Mucosa of descending colon (tissue), 3 donors: Measurements from ENCODE around the gene CLTRN. TPM values are rescaled to one million over a fixed set of nuclear protein-coding genes. Genes with fewer than 3 reads are reported as not detected.
"Not testable (repeated sequence)": the region's sequence is repeated elsewhere in the genome, so short reads cannot be mapped to it uniquely, and the experiment has no call there.

ENCODE experiments used
- ATAC-seq: fragments of 200-7000 bp; cut with Tn5 transposase; one replicate; pipeline ENCODE4 v1.9.1; 2020; ENCODE audit warnings: mild to moderate bottlenecking, moderate library complexity
- DNase-seq, 3 donors: peaks; one replicate each; pipeline ENCODE4 v3.0.0-alpha.2; 2020
- H3K36me3 ChIP-seq: fragments of 200-600 bp; one replicate; pipeline ENCODE4 v1.8.0; 2021; ENCODE audit warnings: low read depth, mild to moderate bottlenecking
- H3K4me1 ChIP-seq: fragments of 200-600 bp; one replicate; pipeline ENCODE4 v1.8.0; 2021; ENCODE audit warnings: low read depth, mild to moderate bottlenecking
- H3K4me3 ChIP-seq: fragments of 200-600 bp; one replicate; pipeline ENCODE4 v1.8.0; 2021; ENCODE audit warnings: mild to moderate bottlenecking
- H3K9me3 ChIP-seq: fragments of 200-600 bp; one replicate; pipeline ENCODE4 v1.8.0; 2021; ENCODE audit warnings: mild to moderate bottlenecking
- intact Hi-C, 2 donors: fragments of 100-400 bp; cut with DNase I in 1 of 2; cut with micrococcal nuclease in 1 of 2; formaldehyde crosslinking; loops; one replicate each; pipeline versions ENCODE4 v1.11.0 to v1.11.1; 2022; cut with DNase I, micrococcal nuclease
- total RNA-seq, 3 donors: library from RNA; stranded (reverse); fragmentation: NEBNext Ultra II Directional in 2 of 3; extraction: Animal tissue kit (Norgen Biotek cat#: 25700) in 2 of 3; gene quantifications; one replicate each; pipeline versions ENCODE4 v1.2.1 to v1.2.4, GENCODE V29; 2021 to 2023
- TF ChIP-seq, protein P1 (sequence below): fragments of 200-600 bp; IDR thresholded peaks from one replicate; pipeline ENCODE4 v1.8.0; 2022; ENCODE audit warnings: antibody characterized with exemption, mild to moderate bottlenecking
- donor health status: DM: no; HTN: no; CAD: no; lungs with moderate emphysema.
- donor health status: DM: no; HTN: no; CAD: no.
- donor health status: DM: no; HTN: yes; CAD: no.

CLTRN gene
- total RNA-seq, 3 donors from 2014 or later, result 0.41 to 0.48 TPM; not detected in 1

DNA sequence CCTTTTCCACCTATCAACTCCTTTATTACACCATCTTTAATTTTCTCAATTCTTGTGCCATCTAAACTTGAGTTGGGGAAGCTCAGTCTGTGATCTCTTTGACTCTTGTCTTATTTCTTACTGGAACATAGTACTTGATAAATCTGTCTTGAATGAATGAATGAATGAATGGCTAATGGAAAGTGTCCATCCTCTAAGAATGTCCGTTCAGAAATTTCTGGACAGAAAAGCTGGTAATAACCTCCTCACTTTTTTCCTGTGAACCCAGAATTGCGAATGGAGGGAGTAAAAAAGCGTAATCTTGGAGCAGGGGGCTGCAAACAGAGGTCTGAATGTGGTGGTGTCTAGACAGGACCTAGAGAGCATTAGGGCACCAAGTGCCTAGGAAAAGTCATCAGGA, 9.4 kb upstream of the CLTRN start:
- TF ChIP-seq, protein P1, sequence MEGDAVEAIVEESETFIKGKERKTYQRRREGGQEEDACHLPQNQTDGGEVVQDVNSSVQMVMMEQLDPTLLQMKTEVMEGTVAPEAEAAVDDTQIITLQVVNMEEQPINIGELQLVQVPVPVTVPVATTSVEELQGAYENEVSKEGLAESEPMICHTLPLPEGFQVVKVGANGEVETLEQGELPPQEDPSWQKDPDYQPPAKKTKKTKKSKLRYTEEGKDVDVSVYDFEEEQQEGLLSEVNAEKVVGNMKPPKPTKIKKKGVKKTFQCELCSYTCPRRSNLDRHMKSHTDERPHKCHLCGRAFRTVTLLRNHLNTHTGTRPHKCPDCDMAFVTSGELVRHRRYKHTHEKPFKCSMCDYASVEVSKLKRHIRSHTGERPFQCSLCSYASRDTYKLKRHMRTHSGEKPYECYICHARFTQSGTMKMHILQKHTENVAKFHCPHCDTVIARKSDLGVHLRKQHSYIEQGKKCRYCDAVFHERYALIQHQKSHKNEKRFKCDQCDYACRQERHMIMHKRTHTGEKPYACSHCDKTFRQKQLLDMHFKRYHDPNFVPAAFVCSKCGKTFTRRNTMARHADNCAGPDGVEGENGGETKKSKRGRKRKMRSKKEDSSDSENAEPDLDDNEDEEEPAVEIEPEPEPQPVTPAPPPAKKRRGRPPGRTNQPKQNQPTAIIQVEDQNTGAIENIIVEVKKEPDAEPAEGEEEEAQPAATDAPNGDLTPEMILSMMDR, result no peak
- intact Hi-C loops, result no loop called here
- no peaks in the 10 kb centered on the region for H3K36me3 ChIP-seq
- H3K4me3 ChIP-seq, result no peak overlapping the region
- no peaks in the 10 kb centered on the region for H3K4me1 ChIP-seq
- no peak for ATAC-seq
- DNase-seq, result no peak
- H3K9me3 ChIP-seq, result no peaks in the 10 kb centered on the region

DNA sequence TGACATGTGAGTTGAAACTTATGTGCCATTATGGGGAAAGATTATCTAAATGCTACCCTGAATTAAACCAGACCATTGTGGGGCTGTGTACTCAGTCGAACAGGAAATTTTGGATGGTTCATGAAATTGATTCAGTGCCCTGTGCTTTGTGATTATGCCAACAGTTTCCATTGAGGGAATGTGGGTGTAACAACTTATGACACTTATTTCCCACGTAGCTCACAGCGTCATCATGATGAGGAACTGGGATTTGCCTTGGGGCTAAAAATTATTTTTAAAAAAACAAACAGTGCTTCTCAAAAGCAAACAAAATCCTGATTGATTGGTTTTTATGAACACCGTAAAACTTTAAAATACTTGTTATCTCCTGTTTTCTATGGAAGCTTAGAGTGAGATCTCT, 8.3 kb upstream of the CLTRN start:
- Histone ChIP-seq H3K36me3 (no peaks in the 10 kb centered on the region), H3K9me3 (no peaks in the 10 kb centered on the region), H3K4me3 (no peak overlapping the region), H3K4me1 (no peaks in the 10 kb centered on the region)
- ATAC-seq (no peak), DNase-seq (no peak)
- TF ChIP-seq, protein P1, result no peak
- intact Hi-C loops, result no loop called here

DNA sequence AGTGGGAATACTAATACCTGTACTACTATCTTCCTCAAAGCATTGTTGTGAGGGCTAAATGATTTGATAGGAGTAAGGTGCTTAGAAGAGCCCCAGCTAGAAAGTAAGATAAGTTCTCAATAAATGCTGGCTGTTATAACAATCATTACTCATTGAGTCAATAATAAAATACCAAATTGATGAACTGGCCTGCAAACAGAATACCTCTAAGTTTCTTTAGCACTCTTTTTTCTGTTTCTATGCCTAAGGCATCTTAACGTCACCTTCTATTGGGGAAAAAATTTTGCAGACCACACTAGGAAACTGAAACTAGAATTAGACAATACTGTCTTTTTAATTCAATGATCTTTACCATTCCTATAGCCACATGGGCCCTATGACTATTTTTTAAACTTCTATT, 1.2 kb downstream of the CLTRN start:
- TF ChIP-seq, protein P1, result no peak
- intact Hi-C loops, result no loop called here
- DNase-seq, result no peak
- no peaks in the 10 kb centered on the region for H3K36me3 ChIP-seq
- H3K4me1 ChIP-seq, result no peaks in the 10 kb centered on the region
- H3K4me3 ChIP-seq, result no peak overlapping the region
- no peak for ATAC-seq
- no peaks in the 10 kb centered on the region for H3K9me3 ChIP-seq

DNA sequence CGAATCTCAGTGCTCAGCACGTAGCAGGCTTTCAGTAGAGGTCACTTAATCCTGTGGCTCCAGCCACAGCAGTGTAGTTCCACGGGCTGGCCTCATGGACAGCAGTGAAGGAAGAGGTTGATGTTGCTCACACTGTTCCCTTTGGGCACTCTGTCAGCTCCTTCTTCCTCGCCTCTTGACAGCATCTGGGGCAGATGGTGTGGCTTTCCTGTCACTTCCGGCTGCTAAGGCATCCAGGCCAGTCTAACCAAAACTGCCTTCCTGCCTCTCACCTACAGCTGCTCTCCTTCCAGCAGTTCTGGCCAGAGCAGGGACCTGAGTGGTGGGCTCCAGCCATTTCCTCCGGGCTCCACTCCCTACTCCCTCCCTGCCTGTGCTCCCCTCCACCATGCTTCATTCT, 9.8 kb downstream of the CLTRN start:
- H3K9me3 ChIP-seq, H3K4me3 ChIP-seq, intact Hi-C loops, DNase-seq, H3K4me1 ChIP-seq, H3K36me3 ChIP-seq, ATAC-seq: not testable (repeated sequence)

DNA sequence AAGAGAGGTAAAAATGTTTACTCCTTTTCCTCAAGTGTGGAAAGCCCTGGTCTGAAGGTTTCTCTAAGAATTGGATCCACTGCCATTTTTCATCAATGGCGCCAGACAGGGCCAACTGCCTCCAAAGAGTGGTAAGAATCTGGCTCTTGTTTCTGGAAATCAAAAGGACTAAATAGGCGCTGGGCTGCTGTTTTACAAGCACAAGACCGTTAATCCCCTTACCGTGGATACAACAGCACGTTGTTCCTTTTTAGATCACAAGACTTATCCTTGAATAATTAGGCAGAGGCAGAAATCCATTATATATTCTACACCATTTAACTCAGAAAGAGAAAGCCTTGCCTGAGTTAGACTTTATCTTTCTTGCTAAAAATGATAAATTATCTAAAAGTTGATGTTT, 10.6 kb downstream of the CLTRN start:
- Histone ChIP-seq H3K9me3 (no peaks in the 10 kb centered on the region), H3K4me1 (no peaks in the 10 kb centered on the region), H3K36me3 (no peaks in the 10 kb centered on the region), H3K4me3 (no peak overlapping the region)
- TF ChIP-seq, protein P1, result no peak
- DNase-seq, result no peak
- intact Hi-C loops, result no loop called here
- ATAC-seq, result no peak

DNA sequence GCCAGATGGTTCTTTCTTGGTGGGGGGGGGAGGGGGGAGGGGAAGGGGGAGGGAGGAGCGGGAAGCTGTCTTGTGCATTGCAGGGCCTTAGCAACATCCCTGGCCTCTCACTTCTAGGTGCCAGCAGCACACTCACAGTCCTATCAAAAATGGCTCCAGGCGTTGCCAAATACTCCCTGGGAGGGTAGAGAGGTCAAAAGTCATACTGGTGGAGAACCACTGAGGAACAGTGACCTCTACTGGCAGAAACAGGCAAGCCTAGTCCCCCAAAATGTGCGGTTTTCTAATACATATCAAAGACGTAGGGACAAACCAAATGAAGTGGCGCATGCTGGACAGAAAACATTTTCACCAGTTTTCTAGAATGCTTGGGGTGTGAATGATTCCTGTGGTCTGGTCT, 17.1 kb downstream of the CLTRN start:
- H3K4me3 ChIP-seq, H3K36me3 ChIP-seq, intact Hi-C loops, H3K4me1 ChIP-seq, DNase-seq, H3K9me3 ChIP-seq: not testable (repeated sequence)
- peak; percentile 76 for ATAC-seq

DNA sequence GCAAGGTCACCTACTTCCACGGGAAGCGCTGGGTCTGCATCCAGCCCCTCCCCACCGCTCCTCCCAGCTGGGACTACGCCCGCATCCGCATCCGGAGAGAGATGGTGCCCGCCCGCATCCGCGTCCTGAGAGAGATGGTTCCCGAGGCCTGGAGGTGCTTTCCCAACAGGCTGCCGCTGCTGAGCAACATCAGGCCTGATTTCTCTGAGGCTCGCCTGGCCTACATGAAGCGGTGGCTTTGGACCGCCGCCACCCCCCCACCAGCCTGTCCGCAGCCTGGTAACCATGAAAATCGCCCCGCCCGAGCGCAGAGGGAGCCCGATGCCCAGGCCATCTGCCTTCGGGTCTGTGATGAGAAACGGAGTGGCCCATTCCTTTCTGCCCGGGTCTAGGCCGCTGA, 18.1 kb downstream of the CLTRN start:
- DNase-seq (no peak), ATAC-seq (no peak)
- H3K9me3 ChIP-seq, result no peaks in the 10 kb centered on the region
- H3K36me3 ChIP-seq, result no peaks in the 10 kb centered on the region
- intact Hi-C loops, result no loop called here
- H3K4me3 ChIP-seq, result no peak overlapping the region
- no peaks in the 10 kb centered on the region for H3K4me1 ChIP-seq
- TF ChIP-seq, protein P1, result no peak
